Occipital lobe (tissue), 2 donors: ENCODE data around the gene B4GALNT3. TPM values are rescaled to one million over a fixed set of nuclear protein-coding genes. Genes with fewer than 3 reads are reported as not detected.

Experiments used
- DNase-seq: peaks from one replicate; lab custom pipeline; 2025; lab: John Stamatoyannopoulos, UW
- total RNA-seq: library from RNA; depleted of rRNA; stranded (reverse); fragments of >200 nt; gene quantifications from one replicate; pipeline ENCODE4 v1.2.3, GENCODE V29; 2014

B4GALNT3 gene
- total RNA-seq, 1 donor from 2014 or later, result 2.2 TPM

DNA sequence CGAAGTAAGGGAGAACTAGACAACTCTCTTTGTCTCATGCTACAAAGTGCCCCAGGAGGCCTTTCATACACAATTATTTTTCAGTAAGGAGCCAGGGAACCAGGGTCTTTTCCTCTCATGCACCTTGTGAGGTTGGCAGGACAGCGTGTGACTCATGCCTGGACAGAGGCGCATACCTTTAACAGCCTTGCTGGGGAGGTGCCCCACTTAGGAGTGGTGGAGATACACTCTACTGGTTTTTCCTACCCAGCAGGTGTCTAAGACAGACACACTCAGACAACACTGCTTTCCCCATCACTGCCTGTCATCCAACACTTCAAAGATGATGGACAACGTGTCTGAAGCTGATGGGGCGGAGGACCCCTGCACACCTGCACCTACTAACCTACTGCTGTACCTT is 49.1 kb downstream of the B4GALNT3 start:
- DNase-seq, result no peak

GRCh38 chr12:509500-509899 is 49.8 kb downstream of the B4GALNT3 start:
- DNase-seq, result no peak

GRCh38 chr12:510071-510825 is 50.5 kb downstream of the B4GALNT3 start:
- DNase-seq, result no peak

DNA sequence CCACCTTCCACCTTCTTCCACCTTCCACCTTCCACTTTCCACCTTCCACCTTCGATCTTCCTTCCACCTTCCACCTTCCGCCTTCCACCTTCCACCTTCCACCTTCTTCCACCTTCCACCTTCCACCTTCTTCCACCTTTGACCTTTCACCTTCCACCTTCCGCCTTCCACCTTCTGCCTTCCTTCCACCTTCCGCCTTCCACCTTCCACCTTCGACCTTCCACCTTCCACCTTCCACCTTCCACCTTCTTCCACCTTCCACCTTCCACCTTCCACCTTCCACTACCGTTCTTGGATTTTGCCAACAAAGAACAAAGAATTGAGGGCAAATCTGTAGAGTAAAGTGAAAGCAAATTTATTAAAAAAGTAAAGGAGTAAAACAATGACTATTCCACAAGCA is 53.2 kb downstream of the B4GALNT3 start:
- no peak for DNase-seq

GRCh38 chr12:513446-513845 is 53.7 kb downstream of the B4GALNT3 start:
- DNase-seq, result no peak

DNA sequence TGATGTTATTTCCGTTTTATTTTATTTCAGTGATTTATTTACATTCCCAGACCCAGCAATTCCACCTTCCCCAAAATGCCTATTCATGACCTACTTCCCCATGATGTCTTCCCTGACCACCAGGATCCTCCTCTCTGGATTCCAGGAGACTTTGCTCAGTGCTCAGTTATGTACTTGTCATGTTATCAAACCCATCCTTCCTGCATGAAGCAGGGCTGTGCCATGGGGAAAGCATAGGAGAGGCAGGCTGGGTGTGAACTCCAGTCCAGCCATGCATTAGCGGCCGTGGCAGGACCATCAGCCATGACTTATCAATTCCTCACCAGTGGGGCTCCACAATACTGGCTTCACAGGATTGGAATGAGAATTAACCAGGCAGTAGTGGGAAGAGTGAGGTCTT is 57.8 kb downstream of the B4GALNT3 start:
- DNase-seq, result no peak

DNA sequence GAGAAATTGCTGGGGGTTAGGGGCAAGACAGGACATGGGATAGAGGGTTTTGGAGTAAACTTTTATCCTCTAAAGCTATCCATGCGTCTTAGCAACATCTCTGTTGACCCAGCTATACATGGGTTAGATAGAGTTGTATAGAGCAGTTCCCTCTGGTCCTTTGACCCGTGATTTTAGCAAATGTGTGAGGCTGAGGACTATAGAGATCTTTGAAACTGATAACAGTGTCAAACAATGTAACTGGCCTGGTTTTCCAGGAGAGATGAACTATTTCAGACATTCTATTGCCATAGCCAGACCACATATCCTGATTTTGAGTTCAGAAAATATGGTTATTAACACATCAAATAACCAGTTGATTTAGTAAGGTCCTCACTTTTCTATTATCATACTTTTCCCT is 60.4 kb downstream of the B4GALNT3 start:
- no peak for DNase-seq

GRCh38 chr12:522692-523378 is 63.1 kb downstream of the B4GALNT3 start:
- DNase-seq, result no peak

- DNase-seq, result no peak
These were observed 64.6 kb downstream of the B4GALNT3 start for GRCh38 chr12:524167-524951.

- no peak for DNase-seq
These were observed 66.3 kb downstream of the B4GALNT3 start for GRCh38 chr12:526089-526488.

DNA sequence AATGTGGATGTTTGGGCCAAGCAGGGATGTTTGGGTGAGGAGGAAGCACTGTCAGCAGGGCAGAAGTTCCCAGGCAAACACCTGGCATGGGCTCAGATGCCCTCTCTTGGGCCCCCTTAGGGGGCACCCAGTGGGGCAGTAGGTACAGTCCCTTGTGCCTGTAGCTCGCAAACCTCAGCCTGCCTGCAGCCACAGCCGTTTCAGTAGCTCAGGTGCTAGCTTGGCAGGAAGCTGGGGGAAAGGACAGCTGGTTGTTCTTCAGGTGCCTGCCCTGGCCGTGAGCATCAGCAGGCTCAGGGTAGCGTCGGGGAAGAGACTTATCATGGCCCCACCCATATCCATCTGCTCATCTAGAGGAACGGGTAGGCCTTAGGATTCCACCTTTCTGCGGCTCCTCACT is 67.5 kb downstream of the B4GALNT3 start:
- no peak for DNase-seq

- no peak for DNase-seq
These were observed 68.0 kb downstream of the B4GALNT3 start for GRCh38 chr12:527729-528128.

DNA sequence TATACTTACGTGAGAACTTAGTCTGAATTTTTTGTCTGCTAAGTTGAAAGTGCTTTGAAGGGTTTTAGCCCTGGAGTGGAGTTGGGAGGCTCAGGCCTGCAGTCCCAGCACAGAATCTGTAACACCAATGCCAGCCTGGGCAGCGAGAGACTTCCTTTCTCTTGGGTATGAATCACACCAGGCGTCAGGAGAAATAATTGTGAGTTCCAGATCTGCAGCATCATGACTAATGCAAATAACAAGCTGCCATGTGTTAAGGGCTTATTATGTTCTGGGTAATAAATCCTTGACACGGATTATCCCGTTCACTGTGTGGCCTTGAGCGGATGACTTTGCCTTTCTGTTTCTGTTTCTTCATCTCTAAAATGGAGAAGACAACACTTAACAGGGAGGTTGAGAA is 70.6 kb downstream of the B4GALNT3 start:
- DNase-seq, result no peak

GRCh38 chr12:530821-531220 is 71.1 kb downstream of the B4GALNT3 start:
- no peak for DNase-seq

- DNase-seq, result no peak
These were observed 72.3 kb downstream of the B4GALNT3 start for GRCh38 chr12:531951-532585.

- DNase-seq, result no peak
These were observed 73.3 kb downstream of the B4GALNT3 start for GRCh38 chr12:532908-533565.

- DNase-seq, result no peak
These were observed 74.0 kb downstream of the B4GALNT3 start for GRCh38 chr12:533718-534117.

GRCh38 chr12:534216-534615 is 74.5 kb downstream of the B4GALNT3 start:
- no peak for DNase-seq

GRCh38 chr12:535396-535795 is 75.7 kb downstream of the B4GALNT3 start:
- no peak for DNase-seq

DNA sequence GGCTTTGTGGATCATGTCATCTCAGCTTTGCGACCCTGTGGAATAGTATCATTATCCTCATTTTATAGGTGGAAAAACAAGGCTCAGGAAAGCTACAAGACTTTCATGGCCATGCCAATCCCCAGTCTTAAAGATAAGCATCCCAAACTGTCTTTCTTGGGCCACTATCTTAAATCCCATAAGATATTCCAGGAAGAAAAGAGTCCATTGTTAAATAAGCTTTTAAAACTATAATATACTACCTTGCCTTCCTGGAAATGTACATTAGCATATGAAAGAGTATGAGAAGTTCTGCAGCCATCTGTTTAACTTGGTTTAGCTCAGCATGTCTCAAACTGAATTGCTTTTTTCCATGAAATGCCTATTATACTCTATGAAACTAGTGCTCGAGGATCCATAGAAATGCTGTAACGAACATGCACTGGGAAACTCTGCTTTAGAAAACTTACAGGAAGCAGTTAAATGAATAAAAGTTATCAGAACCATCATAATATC is 77.1 kb downstream of the B4GALNT3 start:
- DNase-seq, result no peak

- no peak for DNase-seq
These were observed 78.0 kb downstream of the B4GALNT3 start for GRCh38 chr12:537772-538171.
